GM18498 (cell line): Measurements from ENCODE around the gene HRH4.

ENCODE experiments used
- ATAC-seq: cut with Tn5 transposase; IDR thresholded peaks from one replicate; pipeline ENCODE4 v1.9.1; 2021; ENCODE audit warnings: mild to moderate bottlenecking, moderate library complexity; ENCODE audit not compliant: unreplicated experiment

Gene HRH4

GRCh38 chr18:24460388-24460787 lies at the start of gene HRH4:
Gene HRH4, plus strand, starts transcription at chr18:24460637. Its CDS starts 92 bp downstream, at chr18:24460729.
- ATAC-seq = no peak

- no peak for ATAC-seq
These were observed 47.3 kb upstream of the HRH4 start for GRCh38 chr18:24413148-24413547.

- peak; percentile 75 for ATAC-seq
These were observed 46.0 kb upstream of the HRH4 start for GRCh38 chr18:24414349-24415003.

- no peak for ATAC-seq
These were observed 43.0 kb upstream of the HRH4 start for GRCh38 chr18:24417480-24417879.

GRCh38 chr18:24420551-24420950 lies 39.9 kb upstream of the HRH4 start:
- ATAC-seq = no peak

GRCh38 chr18:24421831-24422230 lies 38.6 kb upstream of the HRH4 start:
- no peak for ATAC-seq

- no peak for ATAC-seq
These were observed 34.4 kb upstream of the HRH4 start for GRCh38 chr18:24426073-24426397.

- peak; percentile 96 for ATAC-seq
These were observed 33.8 kb upstream of the HRH4 start, which contains the start of gene IMPACT for GRCh38 chr18:24426398-24427294. Gene IMPACT, plus strand, starts transcription at chr18:24426670. Its CDS starts 87 bp downstream, at chr18:24426757.

GRCh38 chr18:24427484-24427883 lies 33.0 kb upstream of the HRH4 start:
- ATAC-seq = no peak

- ATAC-seq = no peak
These were observed 31.7 kb upstream of the HRH4 start for GRCh38 chr18:24428709-24429108.

- ATAC-seq = no peak
These were observed 31.2 kb upstream of the HRH4 start for GRCh38 chr18:24429188-24429587.

GRCh38 chr18:24432618-24433017 lies 27.8 kb upstream of the HRH4 start:
- no peak for ATAC-seq

GRCh38 chr18:24436939-24437338 lies 23.5 kb upstream of the HRH4 start:
- no peak for ATAC-seq

- ATAC-seq = peak; percentile 89
These were observed 16.6 kb upstream of the HRH4 start for GRCh38 chr18:24443870-24444269.

GRCh38 chr18:24446453-24446852 lies 14.0 kb upstream of the HRH4 start:
- peak; percentile 56 for ATAC-seq

- no peak for ATAC-seq
These were observed 13.4 kb upstream of the HRH4 start for GRCh38 chr18:24446953-24447538.

- no peak for ATAC-seq
These were observed 12.5 kb upstream of the HRH4 start for GRCh38 chr18:24447961-24448360.

- ATAC-seq = peak; percentile 90
These were observed 3.9 kb upstream of the HRH4 start for GRCh38 chr18:24456549-24456948.

- no peak for ATAC-seq
These were observed 665 bp upstream of the HRH4 start for GRCh38 chr18:24459772-24460171.

GRCh38 chr18:24461996-24462395 lies 1.6 kb downstream of the HRH4 start:
- ATAC-seq = no peak

- ATAC-seq = no peak
These were observed 2.7 kb downstream of the HRH4 start for GRCh38 chr18:24462838-24463775.
